ENCODE data around the gene SH3TC2.
A peak's percentile ranks its signal among the peaks of the same experiment; 100 is the strongest.

The SH3TC2 gene

GRCh38 chr5:149061341-149061740 is 1.5 kb downstream of the SH3TC2 start:
- no peak for DNase-seq

- peak in 3 of 56 donors; percentile 3 to 16 (median 6) for DNase-seq
These were observed 2.5 kb downstream of the SH3TC2 start for GRCh38 chr5:149060325-149060724.

DNA sequence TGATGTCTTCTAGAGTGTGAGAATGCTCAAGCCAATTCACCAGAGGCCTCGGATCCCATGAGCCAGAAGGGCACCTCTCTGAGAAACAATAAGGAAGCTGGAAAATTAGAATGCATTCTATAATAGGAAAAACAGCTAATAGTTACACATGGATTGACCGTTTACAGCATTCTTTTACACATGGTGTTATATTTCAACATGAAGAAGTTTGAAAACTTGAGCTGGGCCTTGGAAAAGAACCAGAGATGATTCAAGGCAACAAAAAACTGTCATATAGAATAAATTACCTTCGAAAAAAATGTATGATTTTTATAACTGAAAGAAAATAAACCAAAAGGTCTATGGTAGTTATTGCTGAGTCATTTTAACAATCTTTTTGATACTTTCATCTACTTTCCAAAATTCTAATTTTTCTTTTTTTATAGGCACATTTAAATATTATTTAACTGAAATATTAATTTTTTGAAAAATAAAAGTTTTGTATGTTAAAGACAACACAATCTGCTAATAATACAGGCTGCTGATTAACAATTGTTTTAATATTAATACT is 6.2 kb downstream of the SH3TC2 start:
- no peak for DNase-seq

GRCh38 chr5:149054416-149054815 is 8.4 kb downstream of the SH3TC2 start:
- DNase-seq, result no peak

DNA sequence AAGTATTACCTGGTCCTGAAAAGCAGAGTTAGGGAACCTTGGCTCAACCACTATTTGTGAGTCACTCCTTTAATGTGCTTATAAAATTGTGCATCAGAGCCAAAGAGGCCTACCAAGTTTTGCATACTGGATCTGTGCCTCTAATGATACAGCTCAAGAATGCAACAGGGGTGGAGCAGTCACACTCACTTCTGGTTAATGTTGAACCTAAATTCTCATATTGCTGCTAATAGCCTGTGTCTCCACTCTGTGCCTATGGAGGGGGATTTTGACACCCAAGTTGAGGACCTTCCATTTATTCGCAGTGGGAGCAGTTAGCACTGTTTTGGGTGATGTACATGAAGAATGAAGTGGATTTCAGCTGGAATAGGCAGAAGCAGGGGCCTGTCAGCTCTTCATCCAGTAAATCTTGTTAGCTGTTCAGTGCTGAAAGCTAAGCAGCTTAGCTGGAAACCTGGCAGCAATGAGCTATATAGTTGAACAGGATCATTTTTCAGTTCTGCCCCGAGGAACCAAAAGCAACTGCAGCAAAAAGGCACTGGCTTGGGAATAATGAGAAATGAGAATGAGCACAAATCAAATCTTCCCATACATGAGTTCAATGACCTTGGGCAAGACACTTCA is 9.7 kb downstream of the SH3TC2 start:
- DNase-seq, result no peak

DNA sequence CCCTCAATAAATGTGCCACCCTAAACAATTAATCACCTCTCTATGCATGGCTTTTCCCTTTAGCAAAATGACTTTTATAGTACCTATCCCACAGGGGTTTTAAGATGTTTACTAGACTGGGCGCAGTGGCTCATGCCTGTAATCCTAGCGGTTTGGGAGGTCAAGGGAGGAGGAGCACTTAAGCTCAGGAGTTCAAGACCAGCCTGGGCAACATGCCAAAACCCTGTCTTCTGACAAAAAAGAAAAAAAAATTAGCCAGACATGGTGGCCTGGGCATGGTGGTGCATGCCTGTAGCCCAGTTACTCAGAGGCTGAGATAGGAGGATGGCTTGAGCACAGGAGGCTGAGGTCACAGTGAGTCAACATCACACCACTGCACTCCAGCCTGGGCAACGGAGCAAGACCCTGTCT is 13.5 kb downstream of the SH3TC2 start:
- no peak for DNase-seq

- no peak for DNase-seq
These were observed 14.1 kb downstream of the SH3TC2 start for GRCh38 chr5:149048811-149049210.

GRCh38 chr5:149047462-149047861 is 15.4 kb downstream of the SH3TC2 start:
- DNase-seq, result no peak

GRCh38 chr5:149046196-149046829 is 16.5 kb downstream of the SH3TC2 start:
- no peak for DNase-seq

DNA sequence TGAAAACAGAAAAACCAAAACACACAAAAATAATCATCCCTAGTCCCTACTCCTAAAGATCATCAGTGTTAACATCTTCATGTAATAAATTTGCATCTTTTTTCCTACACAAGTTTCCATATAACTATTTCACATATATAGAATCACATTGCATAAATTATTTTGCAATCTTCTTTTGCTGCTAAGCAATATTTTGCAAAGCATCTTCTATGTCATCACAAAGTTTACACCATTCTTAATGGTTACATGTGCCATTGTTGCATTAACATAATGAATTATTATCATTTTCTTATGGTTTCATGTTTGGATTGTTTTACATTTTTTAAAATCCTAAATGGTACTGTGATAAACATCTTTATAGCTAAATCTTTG is 17.8 kb downstream of the SH3TC2 start:
- no peak for DNase-seq

DNA sequence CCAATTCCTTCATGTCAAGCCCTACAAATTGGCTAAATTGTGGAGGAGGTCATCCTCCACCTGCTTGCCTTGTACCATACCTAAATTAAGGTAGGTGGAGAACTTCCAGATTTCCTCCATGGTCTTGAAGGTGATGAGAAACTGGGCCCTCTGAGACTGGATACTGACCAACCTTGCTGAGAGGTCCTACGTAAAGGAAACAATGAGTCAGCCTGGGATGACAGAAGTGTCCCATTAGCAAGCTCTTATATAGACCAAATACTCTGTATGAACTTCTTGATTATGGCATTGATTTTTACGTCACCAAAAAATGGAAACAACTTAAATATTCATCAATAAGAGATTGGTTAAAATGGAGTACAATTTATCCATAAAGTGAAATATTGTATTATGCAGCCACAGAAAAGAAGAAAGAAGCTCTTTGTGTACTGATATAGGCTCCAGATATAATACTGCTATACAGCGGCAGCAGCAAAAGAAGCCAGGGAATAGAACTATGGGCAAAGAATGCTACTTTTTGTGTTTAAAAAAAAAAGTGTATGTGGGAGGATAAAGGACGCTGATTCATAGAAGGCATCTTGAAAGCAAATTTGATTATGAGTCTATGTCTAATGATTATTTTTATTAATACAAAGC is 18.3 kb downstream of the SH3TC2 start:
- DNase-seq, result no peak

- no peak for DNase-seq
These were observed 19.2 kb downstream of the SH3TC2 start for GRCh38 chr5:149043641-149044040.

DNA sequence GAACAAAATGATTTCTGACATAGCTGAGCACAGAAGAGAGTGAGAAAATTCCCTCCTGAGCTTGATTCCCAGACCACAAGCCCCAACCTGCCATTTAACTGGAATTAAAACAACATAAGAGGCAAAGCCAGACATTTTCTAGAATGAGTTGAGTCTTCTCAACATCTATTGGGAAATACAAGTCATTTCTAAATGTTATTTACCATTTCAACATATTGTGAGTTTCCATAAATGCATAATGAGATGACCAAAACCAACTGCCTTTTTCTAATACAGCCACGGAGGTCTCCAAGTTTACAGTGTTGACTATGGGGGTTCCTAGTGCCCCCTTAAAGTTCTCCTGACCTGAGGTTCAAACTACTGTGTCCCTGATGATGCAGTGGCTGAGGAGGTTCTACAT is 20.0 kb downstream of the SH3TC2 start:
- no peak for DNase-seq

GRCh38 chr5:149041242-149041641 is 21.6 kb downstream of the SH3TC2 start:
- peak in 6 of 56 donors; percentile 9 to 26 (median 14) for DNase-seq

- no peak for DNase-seq
These were observed 22.4 kb downstream of the SH3TC2 start for GRCh38 chr5:149040421-149040820.

DNA sequence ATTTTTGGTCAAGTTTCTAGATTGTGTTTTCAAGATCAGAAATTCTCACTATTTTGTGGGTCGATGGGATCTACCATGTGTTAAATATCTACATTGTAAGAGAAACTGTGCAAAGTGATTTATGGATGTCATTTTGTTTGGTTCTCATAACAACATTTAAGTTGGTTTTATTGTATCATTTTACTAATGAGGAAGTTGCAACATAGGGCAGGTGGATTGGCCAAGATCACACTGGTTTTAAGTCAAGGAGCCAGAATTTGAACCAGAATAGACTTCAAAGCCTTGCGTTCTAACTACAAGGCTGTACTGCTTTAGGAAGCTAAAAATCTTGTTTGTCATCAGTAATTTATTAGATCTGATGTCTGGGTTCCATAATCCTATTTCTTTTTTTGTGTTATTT is 23.4 kb downstream of the SH3TC2 start:
- DNase-seq, result no peak

DNA sequence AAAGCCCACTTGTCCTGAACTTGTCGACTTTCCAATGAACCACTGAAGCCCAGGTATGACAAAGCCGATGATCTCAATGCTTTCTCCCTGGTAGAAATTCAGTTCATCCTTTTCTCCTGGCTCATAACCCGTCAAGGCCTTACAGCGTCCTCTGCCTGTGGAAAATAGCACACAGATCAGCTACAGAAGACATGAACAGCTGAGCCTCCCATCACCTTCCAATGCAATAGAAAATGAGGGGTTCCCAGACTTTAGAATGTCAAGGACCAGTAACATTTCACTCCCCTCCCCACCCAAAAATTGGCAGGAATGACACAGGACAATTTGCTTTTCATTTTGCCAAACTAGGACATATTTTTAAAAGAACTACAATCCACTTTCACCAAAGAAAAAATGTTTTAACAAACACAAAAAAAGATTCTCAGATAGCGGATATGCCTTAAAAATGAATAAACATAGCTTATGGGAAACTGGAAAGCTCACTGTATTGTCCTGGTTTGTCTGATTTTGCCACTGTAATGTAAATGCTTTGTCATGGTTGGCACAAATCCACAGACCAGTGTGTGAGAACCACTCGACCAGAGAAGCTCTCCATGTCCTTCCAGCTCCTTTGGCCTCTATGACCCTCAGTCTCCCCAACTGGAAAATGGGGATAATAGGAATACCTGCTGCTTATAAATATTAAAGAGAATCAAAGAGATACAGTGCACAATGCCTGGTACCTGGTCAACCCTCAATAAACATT is 24.4 kb downstream of the SH3TC2 start:
- peak in 2 of 56 donors; percentile 7 to 10 for DNase-seq

GRCh38 chr5:149037817-149038216 is 25.0 kb downstream of the SH3TC2 start:
- no peak for DNase-seq

GRCh38 chr5:149036970-149037369 is 25.9 kb downstream of the SH3TC2 start:
- no peak for DNase-seq

DNA sequence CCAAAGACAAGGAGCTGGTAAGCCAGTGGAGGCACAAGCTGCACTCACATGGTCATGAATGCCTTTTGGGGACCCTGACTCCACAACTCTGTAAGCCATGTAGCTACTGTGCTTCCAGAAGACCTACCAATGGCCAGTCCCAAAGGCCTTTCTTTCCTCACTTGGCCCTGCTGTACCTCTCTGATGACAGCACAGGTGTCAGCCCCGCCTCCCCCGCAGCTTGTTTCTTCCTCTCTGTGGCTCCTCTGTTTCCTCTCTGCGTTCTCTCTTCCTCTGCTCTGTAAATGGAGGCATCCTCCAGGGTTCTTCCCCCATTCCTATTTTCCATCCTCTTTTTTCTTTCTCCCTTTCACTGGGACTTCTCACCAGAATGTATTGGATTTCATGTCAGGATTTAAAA is 26.7 kb downstream of the SH3TC2 start:
- no peak for DNase-seq

DNA sequence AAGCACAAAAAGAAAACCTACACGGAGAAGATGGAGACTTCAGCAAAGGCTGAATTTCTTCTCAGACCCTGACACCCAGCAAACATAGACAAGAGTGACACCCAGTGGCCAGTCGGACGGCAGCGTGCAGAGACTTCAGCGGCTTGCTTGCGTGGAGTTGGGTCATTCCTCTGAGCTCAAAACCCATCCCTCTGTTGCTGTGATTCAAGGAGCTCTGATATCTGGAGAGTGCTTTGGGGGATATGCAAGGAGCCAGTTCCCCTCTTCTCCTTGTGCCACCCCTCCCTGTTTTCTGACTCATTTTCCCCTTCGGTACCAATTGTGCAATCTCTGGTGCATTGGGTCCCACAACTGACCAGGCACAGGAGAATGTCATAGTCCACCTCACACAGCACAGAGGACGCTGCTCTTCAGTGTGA is 27.5 kb downstream of the SH3TC2 start:
- peak in 51 of 56 donors; percentile 4 to 87 (median 56) for DNase-seq

DNA sequence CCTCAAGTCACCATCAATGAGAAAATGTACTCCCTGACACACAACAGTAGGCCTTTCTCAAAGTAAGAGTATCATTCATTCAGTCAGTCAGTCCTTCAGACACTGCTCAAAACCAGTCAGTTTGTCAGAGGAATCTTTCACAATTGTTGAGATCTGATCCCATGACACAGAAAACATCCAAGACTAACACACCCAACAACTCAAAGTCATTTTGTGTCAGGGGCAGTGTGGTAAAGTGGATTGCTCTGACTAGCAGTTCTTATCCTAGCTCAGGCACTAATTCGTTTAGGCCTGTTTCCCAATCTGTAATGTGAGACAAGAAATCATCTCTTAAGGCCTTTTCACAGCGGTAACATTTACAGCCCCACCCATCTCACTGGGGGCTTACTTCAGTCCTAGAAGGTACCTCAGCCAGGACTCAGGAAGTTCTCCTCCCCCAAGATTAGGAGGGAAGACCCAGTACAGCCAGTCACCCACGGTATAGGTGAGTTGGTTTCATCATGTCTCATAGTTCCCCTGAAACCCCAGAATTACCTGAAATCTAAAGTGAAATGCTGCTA is 31.9 kb downstream of the SH3TC2 start:
- DNase-seq, result no peak
